T-helper 1 cell (primary cell): ENCODE measurements around the gene PIGU.
A peak's percentile ranks its signal among the peaks of the same experiment; 100 is the strongest.
"Not testable (repeated sequence)": the region's sequence is repeated elsewhere in the genome, so short reads cannot be mapped to it uniquely, and the experiment has no call there.

Source experiments
- DNase-seq, 5 donors: peaks; one replicate each; pipeline ENCODE4 v3.0.0-alpha.2; 2012 to 2020

Gene PIGU

GRCh38 chr20:34531608-34532265 lies 145.2 kb downstream of the PIGU start:
- no peak for DNase-seq

GRCh38 chr20:34530342-34530741 lies 146.6 kb downstream of the PIGU start:
- no peak for DNase-seq

GRCh38 chr20:34529742-34530141 lies 147.2 kb downstream of the PIGU start:
- DNase-seq: no peak

- DNase-seq: no peak
Measured at GRCh38 chr20:34528921-34529297, 148.0 kb downstream of the PIGU start.

GRCh38 chr20:34527016-34527415 lies 149.9 kb downstream of the PIGU start:
- no peak for DNase-seq

GRCh38 chr20:34526466-34526865 lies 150.4 kb downstream of the PIGU start:
- DNase-seq: no peak

GRCh38 chr20:34525709-34526416 lies 151.0 kb downstream of the PIGU start:
- no peak for DNase-seq

GRCh38 chr20:34525342-34525708 lies 151.6 kb downstream of the PIGU start:
- no peak for DNase-seq

GRCh38 chr20:34524426-34524825 lies 152.5 kb downstream of the PIGU start:
- DNase-seq: no peak

GRCh38 chr20:34522969-34523871 lies 153.7 kb downstream of the PIGU start:
- peak in 4 of 5 donors; percentile 26 to 43 (median 38) for DNase-seq

- not testable (repeated sequence) for DNase-seq
Measured at GRCh38 chr20:34519841-34520240, 157.1 kb downstream of the PIGU start.

- DNase-seq: not testable (repeated sequence)
Measured at GRCh38 chr20:34518863-34519262, 158.0 kb downstream of the PIGU start.

- DNase-seq: no peak
Measured at GRCh38 chr20:34517114-34517505, 159.8 kb downstream of the PIGU start.

- DNase-seq: peak; percentile 88 to 96 (median 90)
Measured at GRCh38 chr20:34516247-34517113, 160.4 kb downstream of the PIGU start, which contains the start of gene DYNLRB1. Gene DYNLRB1, plus strand, starts transcription at chr20:34516422. Its CDS starts 37 bp downstream, at chr20:34516459.

GRCh38 chr20:34515484-34516246 lies 161.2 kb downstream of the PIGU start:
- peak; percentile 58 to 81 (median 64) for DNase-seq

- no peak for DNase-seq
Measured at GRCh38 chr20:34514897-34515483, 161.9 kb downstream of the PIGU start.

GRCh38 chr20:34514034-34514433 lies 162.9 kb downstream of the PIGU start:
- not testable (repeated sequence) for DNase-seq

- DNase-seq: no peak
Measured at GRCh38 chr20:34512955-34513419, 163.9 kb downstream of the PIGU start.

- DNase-seq: no peak
Measured at GRCh38 chr20:34512266-34512954, 164.5 kb downstream of the PIGU start.

- no peak for DNase-seq
Measured at GRCh38 chr20:34511891-34512265, 165.0 kb downstream of the PIGU start.
